ENCODE data around the gene SLC17A9. TPM values are rescaled to one million over a fixed set of nuclear protein-coding genes. Genes with fewer than 3 reads are reported as not detected.

Gene SLC17A9
- total and polyA plus RNA-seq, 2 experiments from 2014 or later, result 11.1 to 23.2 TPM

- Histone ChIP-seq H3K27ac (no peak overlapping the region), H3K36me3 (ENCODE audit: low read depth) (no peaks in the 10 kb centered on the region), H3K4me1 (ENCODE audit: insufficient read depth) (no peaks in the 10 kb centered on the region), H3K4me3 (no peak overlapping the region), H3K4me2 (ENCODE audit: unreplicated experiment) (no peak overlapping the region), H3K79me2 (ENCODE audit: insufficient read depth) (no peaks in the 10 kb centered on the region), H3F3A (ENCODE audit: insufficient read depth) (no peaks in the 10 kb centered on the region), H2AFZ (no peak overlapping the region), H3K27me3 (replicated peaks; ENCODE audit: insufficient read depth) (peaks cover 15% of the 10 kb centered on the region), H3K9me2 (ENCODE audit: insufficient read depth) (no peaks in the 10 kb centered on the region), H4K20me1 (ENCODE audit: insufficient read depth) (no peaks in the 10 kb centered on the region), H3K9me3 (ENCODE audit: low read depth) (no peaks in the 10 kb centered on the region), H3K9ac (no peak overlapping the region)
- no peak for DNase-seq
- 67 to 70% methylated on average over 11 of the region's 11 CpGs for WGBS, 2 experiments (ENCODE audit: low coverage in 1 of 2, low lambda C conversion rate in 2 of 2, missing lambda C conversion rate in 2 of 2)
- TF ChIP-seq EZH2phosphoT487 (IDR thresholded peaks at IDR 0.05; ENCODE audit: insufficient read depth, low read depth), result no peak
- no peak for TF ChIP-seq EZH2 (IDR thresholded peaks at IDR 0.05; ENCODE audit: insufficient read depth, poor library complexity, severe bottlenecking)
- in situ Hi-C loops (cut with MboI), result no loop called here
Measured at GRCh38 chr20:62989201-62989601, 36.7 kb downstream of the SLC17A9 start.

- no peaks in the 10 kb centered on the region for H3K4me1 ChIP-seq (ENCODE audit: insufficient read depth)
- no peak overlapping the region for H3K9ac ChIP-seq
- no peaks in the 10 kb centered on the region for H3K9me3 ChIP-seq (ENCODE audit: low read depth)
- no peak overlapping the region for H3K4me3 ChIP-seq
- in situ Hi-C loops (cut with MboI), result no loop called here
- no peak overlapping the region for H2AFZ ChIP-seq
- H4K20me1 ChIP-seq (ENCODE audit: insufficient read depth), result no peaks in the 10 kb centered on the region
- DNase-seq, result no peak
- H3K9me2 ChIP-seq (ENCODE audit: insufficient read depth), result no peaks in the 10 kb centered on the region
- H3K79me2 ChIP-seq (ENCODE audit: insufficient read depth), result no peaks in the 10 kb centered on the region
- 36 to 47% methylated on average over 22 of the region's 22 CpGs for WGBS, 2 experiments (ENCODE audit: low coverage in 1 of 2, low lambda C conversion rate in 2 of 2, missing lambda C conversion rate in 2 of 2)
- H3F3A ChIP-seq (ENCODE audit: insufficient read depth), result no peaks in the 10 kb centered on the region
- H3K27ac ChIP-seq, result no peak overlapping the region
- peaks cover 21% of the 10 kb centered on the region for H3K27me3 ChIP-seq (replicated peaks; ENCODE audit: insufficient read depth)
- TF ChIP-seq EZH2 (IDR thresholded peaks at IDR 0.05; ENCODE audit: insufficient read depth, poor library complexity, severe bottlenecking) (no peak), EZH2phosphoT487 (IDR thresholded peaks at IDR 0.05; ENCODE audit: insufficient read depth, low read depth) (no peak)
- H3K36me3 ChIP-seq (ENCODE audit: low read depth), result no peaks in the 10 kb centered on the region
- H3K4me2 ChIP-seq (ENCODE audit: unreplicated experiment), result no peak overlapping the region
Measured at GRCh38 chr20:62990306-62990825, 37.9 kb downstream of the SLC17A9 start.

- WGBS, 2 experiments (ENCODE audit: low coverage in 1 of 2, low lambda C conversion rate in 2 of 2, missing lambda C conversion rate in 2 of 2), result 35 to 37% methylated on average over 13 of the region's 13 CpGs
Measured at GRCh38 chr20:62991196-62991807, 38.8 kb downstream of the SLC17A9 start.

GRCh38 chr20:62991863-62992262 is 39.4 kb downstream of the SLC17A9 start:
- in situ Hi-C loops (cut with MboI), result no loop called here
- Histone ChIP-seq H3K4me3 (no peak overlapping the region), H3K9me3 (ENCODE audit: low read depth) (no peaks in the 10 kb centered on the region), H4K20me1 (ENCODE audit: insufficient read depth) (no peaks in the 10 kb centered on the region), H3K27me3 (replicated peaks; ENCODE audit: insufficient read depth) (peaks cover 26% of the 10 kb centered on the region), H3K36me3 (ENCODE audit: low read depth) (no peaks in the 10 kb centered on the region), H3K9me2 (ENCODE audit: insufficient read depth) (no peaks in the 10 kb centered on the region), H3K4me1 (ENCODE audit: insufficient read depth) (no peaks in the 10 kb centered on the region), H2AFZ (no peak overlapping the region), H3K9ac (no peak overlapping the region), H3K79me2 (ENCODE audit: insufficient read depth) (no peaks in the 10 kb centered on the region), H3K4me2 (ENCODE audit: unreplicated experiment) (no peak overlapping the region), H3F3A (ENCODE audit: insufficient read depth) (no peaks in the 10 kb centered on the region), H3K27ac (no peak overlapping the region)
- TF ChIP-seq EZH2 (IDR thresholded peaks at IDR 0.05; ENCODE audit: insufficient read depth, poor library complexity, severe bottlenecking) (no peak), EZH2phosphoT487 (IDR thresholded peaks at IDR 0.05; ENCODE audit: insufficient read depth, low read depth) (no peak)
- no peak for DNase-seq
- 34 to 35% methylated on average over 5 to 6 of the region's 6 CpGs for WGBS, 2 experiments (ENCODE audit: low coverage in 1 of 2, low lambda C conversion rate in 2 of 2, missing lambda C conversion rate in 2 of 2)

More at GRCh38 chr20:62991196-62991807, 38.8 kb downstream of the SLC17A9 start:
- no peak overlapping the region for H3K4me2 ChIP-seq (ENCODE audit: unreplicated experiment)
- H3K79me2 ChIP-seq (ENCODE audit: insufficient read depth), result no peaks in the 10 kb centered on the region
- no peaks in the 10 kb centered on the region for H3K9me2 ChIP-seq (ENCODE audit: insufficient read depth)
- H3K27ac ChIP-seq, result no peak overlapping the region
- H3K9ac ChIP-seq, result no peak overlapping the region
- H3F3A ChIP-seq (ENCODE audit: insufficient read depth), result no peaks in the 10 kb centered on the region
- H3K4me1 ChIP-seq (ENCODE audit: insufficient read depth), result no peaks in the 10 kb centered on the region
- no peak overlapping the region for H3K4me3 ChIP-seq
- peaks cover 22% of the 10 kb centered on the region for H3K27me3 ChIP-seq (replicated peaks; ENCODE audit: insufficient read depth)
- no peak for DNase-seq
- in situ Hi-C loops (cut with MboI), result no loop called here
- H2AFZ ChIP-seq, result no peak overlapping the region
- H3K9me3 ChIP-seq (ENCODE audit: low read depth), result no peaks in the 10 kb centered on the region
- no peaks in the 10 kb centered on the region for H3K36me3 ChIP-seq (ENCODE audit: low read depth)
- TF ChIP-seq EZH2 (IDR thresholded peaks at IDR 0.05; ENCODE audit: insufficient read depth, poor library complexity, severe bottlenecking) (peak; percentile 51), EZH2phosphoT487 (IDR thresholded peaks at IDR 0.05; ENCODE audit: insufficient read depth, low read depth) (no peak)
- no peaks in the 10 kb centered on the region for H4K20me1 ChIP-seq (ENCODE audit: insufficient read depth)
